HG03159 (cell line): ENCODE results near the gene HSD11B1L.

ENCODE experiments used
- ATAC-seq: cut with Tn5 transposase; IDR thresholded peaks from one replicate; pipeline ENCODE4 v1.9.1; 2021; ENCODE audit warnings: mild to moderate bottlenecking, moderate library complexity; ENCODE audit not compliant: unreplicated experiment

HSD11B1L gene, protein sequence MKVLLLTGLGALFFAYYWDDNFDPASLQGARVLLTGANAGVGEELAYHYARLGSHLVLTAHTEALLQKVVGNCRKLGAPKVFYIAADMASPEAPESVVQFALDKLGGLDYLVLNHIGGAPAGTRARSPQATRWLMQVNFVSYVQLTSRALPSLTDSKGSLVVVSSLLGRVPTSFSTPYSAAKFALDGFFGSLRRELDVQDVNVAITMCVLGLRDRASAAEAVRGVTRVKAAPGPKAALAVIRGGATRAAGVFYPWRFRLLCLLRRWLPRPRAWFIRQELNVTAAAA

DNA sequence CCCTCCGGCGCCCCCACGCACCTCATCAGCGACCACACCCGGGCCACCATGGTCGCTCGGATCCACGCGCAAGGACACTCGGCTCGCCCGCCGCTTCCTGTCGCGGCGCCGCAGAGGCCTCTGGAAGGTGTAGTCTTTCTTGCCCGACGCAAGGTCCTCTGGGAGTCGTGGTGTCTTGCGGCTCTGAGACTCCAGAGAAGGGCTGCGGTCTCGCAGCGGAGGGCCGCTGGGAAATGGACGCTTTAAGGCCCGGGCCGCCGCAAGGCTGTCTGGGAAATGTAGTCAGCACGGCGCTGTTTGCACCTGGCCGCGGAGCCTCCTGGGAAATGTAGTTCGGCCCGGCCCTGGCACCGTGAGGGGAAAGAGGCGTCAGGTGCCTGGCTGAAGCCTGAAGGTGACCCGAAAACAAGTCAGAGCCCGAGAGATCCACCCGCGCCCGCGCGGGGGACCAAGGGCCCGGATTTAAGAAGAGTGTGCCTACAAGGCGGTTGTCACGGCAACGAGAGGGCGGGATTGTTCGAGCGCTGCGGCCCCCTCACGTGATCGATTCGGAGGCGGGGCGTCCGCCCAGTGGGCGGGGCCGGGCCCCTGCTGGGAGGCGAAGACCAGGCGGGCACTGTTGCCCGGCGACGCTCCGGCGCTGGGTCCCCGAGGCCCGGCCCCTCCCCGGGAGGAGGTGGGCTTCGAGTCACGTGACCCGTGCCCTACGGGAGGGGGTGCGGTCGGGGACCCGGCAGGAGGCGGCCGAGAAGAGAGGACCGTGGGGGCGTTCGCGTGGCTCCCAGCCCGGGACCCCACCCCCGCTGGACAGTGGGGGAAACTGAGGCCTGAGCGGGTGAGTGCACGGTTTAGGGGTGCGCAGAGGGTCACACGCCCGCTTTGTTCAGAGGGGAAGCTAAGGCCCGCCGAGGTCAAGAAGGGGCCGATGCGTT lies at the start of gene HSD11B1L, which contains the start of gene MICOS13:
HSD11B1L (plus strand) TSS at position 591 of the 932 bp plus-strand sequence. CDS start 3,806 bp downstream, outside the sequence.
MICOS13 (minus strand) TSS at position 80 of the 932 bp plus-strand sequence; CDS start at position 50, 30 bp downstream.
- peak; percentile 83 for ATAC-seq

DNA sequence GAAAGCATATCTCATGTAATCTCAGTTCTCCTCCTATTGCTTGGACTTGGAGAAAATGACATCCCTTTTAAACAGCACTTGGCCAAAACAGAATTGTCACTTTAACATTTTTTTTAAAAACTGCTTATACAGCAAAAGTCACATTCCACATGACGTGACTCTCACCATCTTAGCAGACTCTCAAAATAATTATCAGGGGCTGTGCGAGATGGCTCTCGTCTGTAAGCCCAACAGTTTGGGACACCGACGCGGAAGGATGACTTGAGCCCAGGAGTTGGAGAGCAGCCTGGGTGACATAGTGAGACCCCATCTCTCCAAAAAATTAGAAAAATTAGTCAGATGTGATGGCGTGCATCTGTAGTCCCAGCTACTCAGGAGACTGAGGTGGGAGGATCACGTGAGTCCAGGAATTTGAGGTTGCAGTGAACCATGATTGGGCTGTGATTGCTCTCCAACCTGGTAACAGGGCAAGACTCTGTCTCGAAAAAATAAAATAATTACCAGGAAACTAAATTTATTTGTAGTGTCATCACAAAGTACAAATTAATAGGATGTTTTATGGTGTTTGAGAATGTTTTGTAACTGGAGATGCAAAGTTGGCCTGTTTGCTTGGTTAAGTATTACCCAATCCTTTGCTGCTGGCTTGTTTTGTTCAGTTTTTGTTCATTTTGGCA lies 49.1 kb upstream of the HSD11B1L start:
- no peak for ATAC-seq

DNA sequence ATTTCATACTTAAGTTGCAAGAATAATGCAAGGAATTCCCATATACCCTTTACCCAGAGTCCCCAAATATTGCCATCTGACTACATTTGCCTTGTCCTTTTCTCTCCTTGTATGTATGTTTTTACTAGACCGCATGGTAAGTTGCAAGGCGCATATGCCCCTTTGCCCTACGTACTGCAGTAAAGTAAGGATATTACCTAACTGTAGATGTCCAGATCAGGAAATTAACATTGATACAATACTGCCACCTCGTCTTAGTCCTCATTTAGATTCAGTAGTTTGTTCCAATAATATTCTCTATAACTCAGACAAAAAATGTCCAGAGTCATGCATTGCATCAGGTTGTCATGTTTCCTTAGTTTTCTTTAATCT lies 48.6 kb upstream of the HSD11B1L start:
- no peak for ATAC-seq

DNA sequence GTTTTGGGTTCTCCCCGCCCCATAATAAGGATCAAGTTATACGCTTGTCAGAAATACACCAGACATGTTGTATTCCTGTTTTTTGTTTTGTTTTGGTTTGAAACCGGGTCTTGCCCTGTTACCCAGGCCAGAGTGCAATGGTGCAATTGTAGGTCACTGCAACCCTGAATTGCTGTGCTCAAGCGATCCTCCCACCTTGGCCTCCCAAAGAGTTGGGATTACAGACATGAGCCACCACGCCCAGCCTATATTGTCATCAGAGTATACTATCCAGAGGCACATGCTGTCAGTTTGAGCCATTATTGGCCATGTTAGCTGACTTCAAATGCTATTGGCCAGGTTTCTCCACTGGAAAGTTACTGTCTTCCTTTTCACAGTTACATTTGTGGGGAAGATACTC lies 48.2 kb upstream of the HSD11B1L start:
- no peak for ATAC-seq

DNA sequence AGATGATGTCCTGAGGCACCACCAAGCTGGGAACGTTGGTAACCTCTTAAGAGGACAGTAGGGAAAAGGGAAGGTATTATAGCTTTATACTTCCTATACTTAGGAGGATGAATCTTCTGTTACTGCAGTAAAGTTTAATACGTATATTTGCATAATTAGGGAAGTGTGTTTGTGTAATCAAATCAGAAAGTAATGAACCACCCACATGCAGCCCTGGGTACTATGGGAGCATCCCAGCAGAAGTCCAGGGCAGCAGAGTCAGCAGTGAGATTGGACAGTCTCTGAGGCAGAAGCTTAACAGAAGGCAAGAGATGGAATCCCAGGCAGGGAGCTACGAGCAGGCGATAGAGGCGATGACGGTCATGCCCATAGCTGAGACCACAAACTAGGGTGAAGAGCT lies 45.4 kb upstream of the HSD11B1L start:
- no peak for ATAC-seq

DNA sequence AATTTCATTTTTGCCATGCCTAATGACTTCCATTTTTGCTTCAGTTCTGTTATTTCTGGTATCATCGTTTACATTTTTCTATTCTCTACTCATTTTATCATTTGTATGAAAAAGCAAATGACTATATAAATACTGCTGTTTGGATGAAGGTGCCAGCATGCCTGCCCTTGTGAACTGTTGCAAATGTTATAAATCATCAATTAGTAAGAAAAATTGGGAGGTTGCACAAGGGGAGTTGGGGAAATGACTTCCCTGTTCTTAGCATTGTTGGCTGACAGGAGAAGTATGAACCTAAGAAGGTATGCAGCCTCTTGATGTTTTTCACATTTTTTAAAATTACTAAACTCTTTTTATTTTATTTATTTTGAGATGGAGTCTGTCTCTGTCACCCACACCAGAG lies 42.9 kb upstream of the HSD11B1L start:
- no peak for ATAC-seq

DNA sequence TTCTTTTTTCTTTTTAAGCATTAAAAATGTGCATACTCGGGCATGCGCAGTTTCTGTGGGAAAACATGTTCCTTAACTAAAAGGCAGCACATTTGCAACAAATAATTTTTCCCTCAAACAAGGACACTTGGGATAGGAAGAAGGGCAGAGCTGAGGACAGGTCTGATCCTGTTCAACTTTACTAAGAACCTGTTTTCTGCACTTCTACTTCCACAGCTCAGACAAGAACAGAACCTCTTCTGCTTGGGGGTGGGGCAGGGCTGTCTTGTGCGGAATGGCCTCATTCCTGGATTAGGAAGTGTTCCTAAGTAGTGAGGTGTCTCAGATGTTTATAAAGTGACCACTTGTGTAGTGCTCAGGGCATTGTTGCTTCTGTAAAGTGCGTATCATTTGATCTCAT lies 39.7 kb upstream of the HSD11B1L start:
- no peak for ATAC-seq

DNA sequence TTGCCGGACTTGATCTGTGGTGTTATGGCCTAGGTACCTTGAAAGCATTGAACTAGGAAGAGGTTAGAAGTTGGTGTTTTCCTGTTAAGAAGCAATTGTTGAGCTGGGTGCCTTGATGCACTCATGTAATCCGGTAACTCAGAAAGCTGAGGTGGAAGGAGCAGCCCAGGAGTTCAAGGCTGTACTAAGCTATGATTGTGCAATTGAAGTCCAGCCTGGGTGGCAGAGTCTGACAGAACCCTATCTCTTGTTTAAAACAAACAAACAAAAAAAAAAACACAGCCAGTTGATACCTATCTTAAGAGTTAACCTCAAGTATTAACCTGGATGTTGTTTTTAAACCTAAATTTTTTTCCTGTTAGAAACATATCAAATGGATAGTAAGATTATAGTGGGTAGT lies 38.6 kb upstream of the HSD11B1L start:
- ATAC-seq, result no peak

DNA sequence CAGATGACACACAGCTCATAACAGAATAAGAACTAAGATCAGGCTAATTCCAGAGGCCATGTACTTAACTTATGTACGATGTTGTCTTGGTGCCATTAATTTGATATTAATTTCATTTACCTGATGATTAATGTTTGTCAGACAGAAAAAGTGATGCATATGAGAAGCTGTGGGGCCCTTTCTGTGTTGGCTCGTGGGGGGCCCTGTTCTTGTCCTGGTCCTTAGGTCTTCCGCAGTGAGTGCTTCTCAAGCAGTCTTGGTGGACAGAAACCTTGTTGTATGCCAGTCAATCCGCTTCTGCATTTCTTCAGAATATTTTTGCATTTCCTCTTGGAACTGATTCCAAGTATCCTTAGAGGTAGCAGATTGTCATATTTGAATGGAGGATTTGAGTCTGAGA lies 37.8 kb upstream of the HSD11B1L start:
- ATAC-seq, result no peak

DNA sequence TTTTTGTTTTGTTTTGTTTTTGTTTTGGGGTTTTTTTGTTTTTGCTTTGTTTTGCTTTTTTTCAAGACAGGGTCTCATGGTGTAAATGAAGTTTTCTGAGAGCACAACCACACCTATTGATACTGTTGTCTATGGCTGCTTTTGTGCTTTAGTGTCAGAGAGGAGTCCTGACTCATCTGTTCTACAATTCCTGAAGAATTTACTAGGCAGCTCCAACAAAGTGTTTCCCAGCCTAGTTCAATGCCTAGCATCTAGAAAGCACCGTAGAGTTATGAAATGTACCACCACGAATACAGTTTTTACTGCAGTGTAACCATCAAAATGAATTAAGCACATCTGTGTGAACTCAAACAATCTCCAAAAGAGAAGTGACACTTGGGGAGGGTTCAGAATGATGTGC lies 36.8 kb upstream of the HSD11B1L start:
- no peak for ATAC-seq

DNA sequence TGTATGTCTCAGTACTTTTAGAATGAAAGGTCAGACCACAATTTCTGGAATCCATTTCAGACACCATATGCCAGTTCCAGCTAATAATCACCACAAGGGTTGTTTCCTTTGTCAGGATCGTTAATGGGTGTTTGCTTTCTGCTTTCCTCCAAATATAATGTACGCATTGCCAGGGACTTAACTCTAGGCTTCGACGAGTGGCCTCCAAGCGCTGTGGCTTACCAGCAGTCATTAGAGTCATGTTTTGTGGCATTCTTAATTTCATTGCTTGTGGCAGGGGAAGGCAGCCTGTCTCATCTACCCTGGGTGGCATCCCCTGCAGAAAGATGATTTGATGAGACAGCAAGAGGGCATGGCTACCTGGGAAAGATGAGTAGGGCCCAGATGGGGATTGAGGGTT lies 35.4 kb upstream of the HSD11B1L start:
- no peak for ATAC-seq

DNA sequence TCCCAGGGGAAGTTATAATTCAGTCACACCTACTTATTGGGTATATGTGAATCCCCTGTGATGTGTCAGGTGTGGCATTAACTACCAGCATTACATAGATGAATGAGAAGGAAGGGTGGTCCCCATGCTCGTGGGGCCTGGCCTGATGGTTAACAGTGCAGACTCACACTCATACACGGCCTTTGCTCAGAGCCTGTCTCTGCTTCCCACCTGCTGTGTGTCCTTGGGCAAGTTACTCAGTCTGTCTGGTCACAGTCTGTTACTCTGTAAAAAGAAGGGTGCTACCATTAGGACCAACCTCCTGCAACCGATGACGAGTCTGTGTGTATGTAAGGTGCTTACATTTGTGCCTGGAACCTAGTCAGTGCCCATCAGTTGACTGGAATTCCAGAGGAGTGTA lies 34.1 kb upstream of the HSD11B1L start:
- no peak for ATAC-seq

DNA sequence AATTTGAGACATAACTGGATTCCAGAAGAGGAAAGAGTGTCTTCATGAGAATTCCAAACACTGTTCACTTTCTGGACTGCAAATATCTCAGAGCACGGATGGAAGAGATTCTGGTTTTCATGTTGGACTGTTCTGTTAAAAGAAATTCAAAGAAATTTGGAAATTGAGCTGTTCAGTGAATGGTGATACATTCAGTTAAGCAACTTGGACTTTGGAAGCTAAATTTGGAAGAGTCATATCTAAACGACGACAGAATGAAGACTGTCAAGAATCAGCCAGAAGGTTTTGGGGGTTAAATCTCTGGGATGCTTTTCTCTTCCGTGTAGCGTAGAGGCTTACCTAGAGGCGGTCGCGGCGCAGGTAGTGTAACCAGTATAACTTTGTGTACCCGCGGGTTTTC lies 32.4 kb upstream of the HSD11B1L start:
- ATAC-seq, result no peak

DNA sequence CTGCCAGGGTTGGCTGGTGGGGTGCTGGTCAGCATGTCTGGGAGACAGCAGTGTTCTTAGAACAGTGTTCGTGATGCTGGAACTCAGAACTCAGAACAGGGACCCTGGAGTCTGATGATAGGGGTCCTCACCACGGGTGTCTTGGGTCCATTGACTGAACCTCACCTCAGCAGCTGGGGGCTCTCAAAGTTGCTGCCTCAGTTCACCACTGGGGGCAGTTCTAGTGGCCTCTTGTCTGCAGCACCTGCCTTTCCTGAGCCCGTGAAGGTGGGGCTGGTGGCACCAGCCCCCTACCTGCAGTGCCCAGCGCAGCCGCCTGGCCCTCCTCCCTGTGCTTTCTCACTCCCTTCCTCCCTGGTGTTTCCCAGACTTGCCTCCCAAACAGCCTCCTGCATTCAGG lies 29.5 kb upstream of the HSD11B1L start:
- no peak for ATAC-seq

DNA sequence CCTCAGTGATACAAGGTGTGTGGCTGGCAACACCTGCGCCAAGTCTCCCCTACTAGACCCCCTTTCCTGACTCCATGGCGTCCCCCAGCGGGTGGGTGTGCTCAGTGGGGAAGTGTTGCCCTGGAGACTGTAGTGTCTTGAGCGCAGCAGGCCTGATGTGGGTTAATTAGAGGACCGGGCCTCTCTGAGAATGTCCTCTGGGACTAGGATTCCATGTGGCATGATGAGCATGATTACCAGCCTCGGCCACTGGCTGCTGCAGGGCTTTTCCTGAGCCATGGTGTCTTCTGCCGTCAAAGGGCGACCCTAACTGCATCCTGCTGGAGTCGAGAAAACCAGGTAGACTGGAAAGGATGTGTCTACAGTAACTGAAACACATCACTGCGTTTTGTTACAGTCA lies 28.6 kb upstream of the HSD11B1L start:
- ATAC-seq, result no peak

DNA sequence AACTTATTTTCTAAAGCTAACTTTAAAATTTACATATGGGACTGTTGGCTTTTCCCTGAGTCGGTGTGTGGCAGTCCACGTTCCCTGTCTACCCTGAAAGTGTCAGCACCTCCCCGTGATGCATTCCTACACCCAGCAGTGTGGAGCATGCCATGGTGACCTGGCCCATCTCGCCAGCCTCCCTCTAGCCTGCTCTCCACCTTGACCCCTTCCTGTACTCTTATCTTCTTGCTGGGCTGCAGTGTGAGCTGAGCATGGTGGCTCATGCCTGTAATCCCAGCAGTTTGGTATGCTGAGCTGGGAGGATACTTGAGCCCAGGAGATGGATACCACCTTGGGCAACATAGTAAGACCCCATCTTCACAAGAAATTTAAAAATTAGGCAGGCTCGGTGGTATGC lies 25.9 kb upstream of the HSD11B1L start:
- no peak for ATAC-seq

DNA sequence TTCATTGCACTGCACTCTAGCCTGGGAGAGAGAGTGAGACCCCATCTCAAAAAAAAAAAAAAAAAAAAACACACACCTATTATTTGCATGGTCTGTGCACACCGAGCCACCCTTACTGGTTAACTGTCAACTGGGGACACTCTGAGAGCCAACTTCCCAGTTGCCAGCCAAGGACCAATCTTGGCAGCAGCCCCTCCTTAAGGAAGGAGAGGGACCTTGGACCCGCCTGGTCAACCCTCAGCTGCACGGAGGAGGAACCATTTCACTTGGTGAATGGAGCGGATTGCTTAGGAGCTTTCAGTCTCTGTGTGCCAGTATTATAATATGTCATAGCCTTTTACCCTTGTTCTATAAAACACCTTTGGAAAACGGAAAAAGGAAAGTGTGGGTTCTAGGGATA lies 25.4 kb upstream of the HSD11B1L start:
- ATAC-seq, result no peak

DNA sequence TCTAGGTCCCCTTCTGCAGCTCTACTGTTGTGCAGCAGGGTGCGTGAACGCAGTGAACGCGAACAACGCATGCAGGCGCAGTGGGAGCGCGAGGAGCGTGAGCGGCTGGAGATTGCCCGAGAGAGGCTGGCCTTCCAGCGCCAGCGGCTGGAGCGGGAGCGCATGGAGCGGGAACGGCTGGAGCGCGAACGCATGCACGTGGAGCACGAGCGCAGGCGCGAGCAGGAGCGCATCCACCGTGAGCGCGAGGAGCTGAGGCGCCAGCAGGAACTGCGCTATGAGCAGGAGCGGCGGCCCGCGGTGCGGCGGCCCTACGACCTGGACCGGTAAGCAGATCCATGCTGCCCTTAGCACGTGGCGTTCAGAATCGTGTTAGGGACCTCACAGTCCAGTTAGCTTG lies 19.3 kb upstream of the HSD11B1L start:
- no peak for ATAC-seq

DNA sequence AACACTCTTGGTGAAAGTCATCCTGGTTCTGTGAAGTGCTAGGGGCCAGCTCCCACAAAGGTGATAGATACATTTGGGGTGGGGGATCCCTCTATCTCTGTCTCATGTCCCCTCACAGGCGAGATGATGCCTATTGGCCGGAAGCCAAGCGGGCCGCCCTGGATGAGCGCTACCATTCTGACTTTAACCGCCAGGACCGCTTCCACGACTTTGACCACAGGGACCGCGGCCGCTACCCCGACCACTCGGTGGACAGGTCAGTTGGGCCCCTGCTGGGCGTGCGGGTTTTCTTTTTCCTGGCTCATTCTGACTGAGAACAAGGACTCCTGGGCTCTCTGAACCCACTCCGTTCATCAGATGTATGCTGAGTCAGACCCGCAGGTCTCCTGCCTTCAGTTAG lies 16.9 kb upstream of the HSD11B1L start:
- no peak for ATAC-seq

DNA sequence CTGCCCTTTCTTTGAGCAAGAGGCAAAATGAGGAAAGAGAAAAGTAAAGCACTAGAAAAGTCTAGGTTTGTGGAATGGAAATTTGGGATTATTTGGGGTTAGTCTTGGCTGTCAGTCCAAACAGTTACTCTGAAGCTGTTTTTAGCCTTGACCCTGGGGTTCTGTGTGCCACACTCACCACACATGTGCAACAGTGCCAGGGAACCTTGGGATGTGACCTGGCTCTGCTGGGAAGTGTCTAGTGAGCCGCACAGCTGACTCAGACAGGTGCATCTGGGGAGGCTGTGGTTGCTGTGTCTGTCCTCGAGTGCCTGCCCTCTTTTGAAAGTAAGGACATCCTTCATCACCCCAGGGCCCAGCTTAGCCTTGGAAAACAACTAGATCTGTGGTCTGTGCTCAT lies 16.3 kb upstream of the HSD11B1L start:
- ATAC-seq, result no peak

DNA sequence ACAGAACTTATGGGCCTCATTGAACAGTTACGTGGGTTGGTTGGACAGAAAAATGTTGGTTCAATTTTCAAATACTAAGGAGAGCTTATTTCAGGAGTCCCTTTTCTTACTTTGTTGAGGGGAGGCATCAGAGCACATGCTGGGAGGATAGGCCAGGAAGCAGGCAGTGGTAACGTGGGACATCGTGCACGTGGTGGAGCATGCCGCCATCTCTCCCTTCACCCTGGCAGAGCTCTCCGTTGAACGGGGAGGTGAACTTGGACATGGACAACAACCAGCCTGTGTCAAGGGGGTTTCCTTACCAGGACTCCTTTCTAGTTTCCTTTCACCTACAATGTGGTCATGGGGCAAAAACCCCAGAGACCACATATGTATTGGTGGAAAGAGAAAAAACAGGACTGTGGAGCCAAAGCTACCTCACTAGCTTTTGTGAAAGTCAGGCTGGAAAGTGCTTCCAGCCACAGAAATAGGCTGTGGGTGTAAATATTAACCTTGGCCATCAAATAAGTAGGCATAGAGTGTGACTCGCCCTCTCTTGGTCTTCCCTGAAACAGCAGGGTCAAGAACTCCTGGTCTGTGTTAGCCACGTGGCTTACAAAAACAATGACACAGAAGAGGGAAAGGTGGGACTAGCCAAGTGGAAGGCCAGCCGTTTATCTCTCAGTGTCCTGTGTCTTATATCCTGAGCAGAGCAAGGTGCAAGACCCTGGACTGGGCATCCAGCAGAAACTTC lies 14.9 kb upstream of the HSD11B1L start:
- no peak for ATAC-seq
